Choroid plexus epithelial cell (primary cell): Measurements from ENCODE around the gene ANKRD49.

Source experiments
- DNase-seq: peaks from one replicate; pipeline ENCODE4 v3.0.0-alpha.2; 2010; ENCODE audit warnings: low read depth
- H3K4me3 ChIP-seq: 2 replicates; pipeline ENCODE4 v1.5.1; 2011; ENCODE audit warnings: low read depth, mild to moderate bottlenecking, control low read depth, low read length, moderate library complexity
- CTCF ChIP-seq: conservative IDR thresholded peaks from 2 replicates; pipeline ENCODE4 v1.5.1; 2011; ENCODE audit warnings: low read depth, mild to moderate bottlenecking, control low read depth, inconsistent platforms, low read length, moderate library complexity

ANKRD49 gene

GRCh38 chr11:94472916-94473799 lies 20.6 kb upstream of the ANKRD49 start:
- no peak overlapping the region for H3K4me3 ChIP-seq
- TF ChIP-seq CTCF, result no peak
- peak; percentile 43 for DNase-seq

GRCh38 chr11:94477624-94478023 lies 16.2 kb upstream of the ANKRD49 start:
- no peak for TF ChIP-seq CTCF
- H3K4me3 ChIP-seq, result no peak overlapping the region
- DNase-seq, result no peak

- no peak overlapping the region for H3K4me3 ChIP-seq
- no peak for TF ChIP-seq CTCF
- no peak for DNase-seq
These were observed 12.4 kb upstream of the ANKRD49 start for GRCh38 chr11:94481342-94481741.

GRCh38 chr11:94486068-94486467 lies 7.7 kb upstream of the ANKRD49 start:
- no peak for TF ChIP-seq CTCF
- DNase-seq, result no peak
- no peak overlapping the region for H3K4me3 ChIP-seq

- H3K4me3 ChIP-seq, result peak overlapping the region; percentile 92
- no peak for TF ChIP-seq CTCF
- no peak for DNase-seq
These were observed 419 bp downstream of the ANKRD49 start for GRCh38 chr11:94494126-94494680.

- no peak for DNase-seq
- H3K4me3 ChIP-seq, result no peak overlapping the region
- no peak for TF ChIP-seq CTCF
These were observed 6.4 kb downstream of the ANKRD49 start for GRCh38 chr11:94500181-94500580.

- no peak for TF ChIP-seq CTCF
- H3K4me3 ChIP-seq, result no peak overlapping the region
- no peak for DNase-seq
These were observed 7.7 kb downstream of the ANKRD49 start for GRCh38 chr11:94501522-94501921.
